H1 (cell line): Measurements from ENCODE around the gene LY6G6F.

Experiments used
- POLR2A ChIP-seq, 2 experiments: IDR thresholded peaks; 1 replicate in 1 of 2; 2 replicates in 1 of 2; pipeline ENCODE4 v1.6.1; 2011; ENCODE audit warnings: low read depth in 2 of 2, low read length in 2 of 2, mild to moderate bottlenecking in 2 of 2; ENCODE audit errors: control extremely low read depth in 1 of 2
- TAF1 ChIP-seq: IDR thresholded peaks from 2 replicates; pipeline ENCODE4 v1.6.1; 2011; ENCODE audit warnings: mild to moderate bottlenecking, low read depth, low read length

GRCh38 chr6:31723245-31723979, 16.7 kb downstream of the LY6G6F start, which contains the start of gene MPIG6B:
- TF ChIP-seq POLR2A (IDR thresholded peaks at IDR 0.05; ENCODE audit: control extremely low read depth in 1 of 2, low read depth in 2 of 2, low read length in 2 of 2) (no peak), TAF1 (no peak)
